Measurements from ENCODE around the gene CCDC200.
"Not testable (repeated sequence)": the region's sequence is repeated elsewhere in the genome, so short reads cannot be mapped to it uniquely, and the experiment has no call there.

Gene CCDC200

GRCh38 chr17:43215341-43215740 is 13.1 kb downstream of the CCDC200 start:
- no peak for DNase-seq

- no peak for DNase-seq
These were observed 14.9 kb downstream of the CCDC200 start for GRCh38 chr17:43213545-43213944.

DNA sequence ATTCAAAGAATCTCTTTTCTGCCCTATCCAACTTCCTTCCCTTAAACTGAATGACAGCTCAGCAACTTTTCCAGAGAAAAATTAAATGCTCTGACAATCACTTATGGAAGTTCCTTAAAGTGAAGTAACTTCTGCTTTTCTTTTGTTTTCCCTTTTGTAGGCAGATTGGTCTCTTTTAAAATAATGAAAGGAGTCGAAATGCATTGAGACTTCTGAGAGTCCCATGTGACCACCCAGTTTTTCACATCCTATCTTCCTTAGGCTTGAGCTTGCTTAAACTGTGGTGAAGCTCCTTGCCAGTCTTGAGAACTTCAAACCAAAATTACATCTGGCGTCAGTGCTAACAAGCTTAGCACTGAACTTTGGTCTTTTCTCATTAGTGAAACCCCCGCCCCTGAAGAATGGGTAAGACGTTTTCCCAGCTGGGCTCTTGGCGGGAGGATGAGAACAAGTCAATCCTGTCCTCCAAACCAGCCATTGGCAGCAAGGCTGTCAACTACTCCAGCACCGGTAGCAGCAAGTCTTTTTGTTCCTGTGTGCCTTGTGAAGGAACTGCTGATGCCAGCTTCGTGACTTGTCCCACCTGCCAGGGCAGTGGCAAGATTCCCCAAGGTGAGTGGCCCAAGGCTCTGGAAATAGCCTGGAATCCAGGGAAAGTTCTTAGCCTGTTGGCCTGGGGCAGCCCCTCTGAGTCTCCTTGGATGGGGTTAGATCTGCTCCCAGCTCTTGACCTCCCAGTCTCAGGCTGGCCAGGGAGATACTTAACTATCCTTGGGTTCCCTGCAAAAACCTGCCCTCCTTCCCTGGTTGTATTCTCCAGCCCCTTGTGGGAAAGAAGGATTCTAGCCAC is 15.6 kb downstream of the CCDC200 start:
- DNase-seq = no peak

DNA sequence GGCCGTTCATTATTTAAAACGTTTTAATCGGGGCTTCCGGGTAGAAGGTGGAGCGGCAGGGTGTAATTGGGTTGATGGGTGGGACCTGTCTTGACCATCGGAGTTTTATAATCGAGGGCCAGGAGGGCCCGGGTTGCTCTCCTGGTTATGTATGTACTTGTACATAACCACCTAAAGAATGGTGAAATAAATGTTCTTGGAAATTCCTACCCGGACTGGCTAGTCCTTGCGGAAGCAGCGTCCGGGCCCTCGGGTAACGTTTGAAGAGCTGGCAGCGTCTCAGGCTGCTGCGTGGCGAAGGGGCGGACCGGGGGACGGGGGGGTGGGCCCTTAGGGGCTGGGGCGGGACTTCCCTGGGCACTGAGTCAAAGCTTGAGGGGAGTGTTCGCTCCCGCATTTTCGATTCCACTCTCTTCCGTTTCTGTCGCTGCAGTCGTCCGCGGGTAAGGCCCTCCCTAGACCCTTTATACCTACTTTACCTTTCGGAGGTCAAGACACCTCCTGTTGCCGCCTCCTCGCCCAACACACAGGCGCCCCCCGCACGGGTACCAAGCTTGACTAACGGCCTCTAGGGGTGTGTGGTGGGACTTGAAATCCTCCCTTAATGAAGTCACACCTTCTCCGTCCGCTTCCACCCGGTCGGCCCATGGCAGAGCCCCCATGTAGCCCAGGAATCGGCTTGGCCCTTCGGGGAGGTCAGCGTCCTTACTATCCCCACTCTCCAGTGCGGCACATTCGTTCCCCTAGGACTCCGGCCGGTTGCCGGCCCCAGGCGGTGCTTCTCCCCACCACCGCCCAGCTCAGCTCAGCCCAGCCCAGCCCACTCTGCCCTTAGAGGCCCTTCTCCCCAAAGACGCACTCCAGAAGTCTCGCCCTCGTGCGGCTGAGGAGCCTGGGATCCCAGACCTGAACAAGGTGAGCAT is 16.7 kb downstream of the CCDC200 start, which contains the start of gene TMEM106A:
TSS of gene TMEM106A (plus strand) at position 396 of the 923 bp plus-strand sequence. CDS start 1,167 bp downstream, outside the sequence.
- DNase-seq = peak; percentile 66

GRCh38 chr17:43211123-43211479 is 17.3 kb downstream of the CCDC200 start:
- DNase-seq = no peak

DNA sequence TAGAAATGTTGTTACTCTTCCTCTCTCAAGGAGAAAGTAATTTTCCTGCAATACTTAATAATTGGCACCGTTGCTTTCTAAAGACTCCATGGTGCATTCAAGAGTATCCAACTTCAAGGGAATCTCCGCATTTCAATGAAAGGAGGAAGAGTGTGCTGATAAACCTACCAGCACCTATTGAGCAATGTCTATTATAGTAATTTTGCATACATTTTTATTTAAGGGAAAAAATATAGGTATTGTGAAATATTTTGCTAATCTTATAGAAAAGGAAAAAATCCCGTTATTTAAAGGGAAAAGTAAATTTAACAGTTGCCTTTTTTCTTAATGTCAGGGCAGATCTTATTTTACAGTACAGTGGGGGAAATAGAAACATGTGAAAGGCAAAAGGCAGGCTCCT is 17.8 kb downstream of the CCDC200 start:
- DNase-seq = no peak

GRCh38 chr17:43203013-43203412 is 25.4 kb downstream of the CCDC200 start:
- DNase-seq = not testable (repeated sequence)

DNA sequence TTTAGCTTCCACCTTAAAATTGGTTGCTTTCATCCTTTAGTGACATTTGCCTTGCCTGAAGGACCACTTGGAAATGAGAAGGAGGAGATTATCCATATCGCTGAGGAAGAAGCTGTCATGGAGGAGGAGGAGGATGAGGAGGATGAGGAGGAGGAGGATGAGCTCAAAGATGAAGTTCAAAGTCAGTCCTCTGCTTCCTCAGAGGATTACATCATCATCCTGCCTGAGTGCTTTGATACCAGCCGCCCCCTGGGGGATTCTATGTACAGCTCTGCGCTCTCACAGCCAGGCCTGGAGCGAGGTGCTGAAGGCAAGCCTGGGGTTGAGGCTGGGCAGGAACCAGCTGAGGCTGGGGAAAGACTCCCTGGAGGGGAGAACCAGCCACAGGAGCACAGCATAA is 28.3 kb downstream of the CCDC200 start:
- no peak for DNase-seq

DNA sequence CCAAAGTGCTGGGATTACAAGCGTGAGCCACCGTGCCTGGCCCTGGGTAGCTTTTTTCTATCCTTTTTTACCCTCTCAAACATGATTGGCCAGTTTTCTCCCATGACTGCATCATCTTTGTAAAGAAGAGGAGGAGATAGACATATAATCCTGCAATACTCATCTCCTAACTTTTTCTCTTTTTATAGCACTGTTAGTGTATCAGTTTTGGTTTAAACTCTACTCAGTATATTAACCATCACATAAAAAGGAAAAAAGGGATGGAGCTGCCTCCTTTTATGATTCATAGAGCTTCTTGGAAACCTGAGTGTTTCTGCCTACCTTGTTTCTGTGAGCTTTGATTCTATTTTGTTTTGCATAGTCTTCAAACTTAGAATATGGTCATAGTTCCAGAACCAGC is 28.8 kb downstream of the CCDC200 start:
- DNase-seq = no peak

DNA sequence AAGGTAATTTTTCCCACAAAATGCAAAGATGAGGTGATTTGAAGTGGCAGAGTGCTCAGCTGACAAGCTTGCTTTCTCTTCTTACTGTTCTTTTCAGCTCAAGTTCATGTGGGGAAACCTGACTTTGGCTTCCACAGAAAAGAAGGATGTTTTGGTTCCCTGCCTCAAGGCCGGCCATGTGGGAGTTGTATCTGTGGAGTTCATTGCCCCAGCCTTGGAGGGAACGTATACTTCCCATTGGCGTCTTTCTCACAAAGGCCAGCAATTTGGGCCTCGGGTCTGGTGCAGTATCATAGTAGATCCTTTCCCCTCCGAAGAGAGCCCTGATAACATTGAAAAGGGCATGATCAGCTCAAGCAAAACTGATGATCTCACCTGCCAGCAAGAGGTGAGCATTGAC is 35.2 kb downstream of the CCDC200 start:
- DNase-seq = no peak

GRCh38 chr17:43186656-43187055 is 41.8 kb downstream of the CCDC200 start:
- not testable (repeated sequence) for DNase-seq

- no peak for DNase-seq
These were observed 44.5 kb downstream of the CCDC200 start for GRCh38 chr17:43183921-43184320.

DNA sequence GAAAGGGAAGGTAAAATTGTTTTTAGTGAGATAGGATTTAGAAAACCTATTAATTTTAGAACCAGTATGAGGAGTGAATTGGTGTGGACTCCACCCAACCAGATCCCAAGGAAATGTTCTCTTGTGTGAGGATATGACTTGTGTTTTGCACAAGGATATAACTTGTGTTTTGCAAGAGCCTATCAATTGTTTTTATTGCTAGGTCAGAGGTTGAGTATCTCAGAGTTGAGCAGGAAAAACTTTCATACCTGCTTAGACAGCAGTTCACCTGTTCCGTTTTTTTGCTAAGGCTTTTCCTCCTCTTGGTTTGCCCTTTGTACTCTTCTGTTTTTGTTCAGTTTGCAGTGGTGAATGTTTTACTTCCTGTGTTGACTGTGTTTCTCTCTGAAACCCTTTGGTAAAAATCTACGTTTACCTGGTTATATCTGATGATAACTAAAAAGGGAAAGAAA is 52.3 kb downstream of the CCDC200 start:
- DNase-seq = no peak

GRCh38 chr17:43175213-43176118 is 53.0 kb downstream of the CCDC200 start:
- no peak for DNase-seq

DNA sequence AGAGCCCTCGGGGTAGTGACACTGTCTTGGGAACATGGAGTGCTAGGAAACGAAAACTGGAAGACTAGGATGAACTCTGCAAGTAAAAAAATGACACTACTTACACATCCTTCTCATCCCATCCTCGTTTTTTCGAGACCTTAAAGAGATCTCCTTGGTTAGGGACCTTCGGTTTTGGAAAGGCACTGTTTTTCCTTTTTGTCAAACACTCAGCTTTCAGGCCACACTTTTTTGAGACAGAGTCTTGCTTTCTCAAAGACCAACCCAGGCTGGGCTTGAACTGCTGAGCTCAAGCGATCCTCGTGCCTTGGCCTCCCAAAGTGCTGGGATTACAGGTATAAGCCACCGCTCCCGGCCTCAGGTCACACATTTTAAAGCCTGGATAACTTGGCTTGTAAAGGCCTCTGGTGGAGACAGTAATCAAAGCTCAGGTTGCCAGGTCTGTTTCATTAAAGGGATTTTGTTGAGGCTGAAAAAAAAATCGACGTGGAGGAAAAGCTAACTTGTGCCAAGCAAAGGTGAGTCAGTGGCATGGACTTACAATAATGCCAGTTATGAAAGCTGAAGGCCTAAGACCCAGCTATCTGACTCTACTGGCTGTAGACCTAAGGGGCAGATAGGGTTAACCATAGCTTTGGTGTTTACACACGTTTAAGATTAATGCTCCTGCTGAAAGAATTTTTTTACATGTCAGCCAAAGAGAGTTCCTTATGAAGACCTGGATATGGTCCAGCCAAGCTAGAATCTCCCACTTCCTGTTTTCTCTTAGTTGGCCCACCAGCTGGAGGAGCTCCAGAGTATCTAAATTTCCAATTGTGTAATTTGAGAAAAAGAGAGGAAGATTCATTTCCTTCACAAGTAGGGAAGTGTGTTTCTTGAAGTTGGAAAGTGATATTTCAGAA is 56.6 kb downstream of the CCDC200 start:
- DNase-seq = no peak

Measured in T-helper 9 cell (primary cell).